Stimulated activated CD8-positive, alpha-beta memory T cell treated with anti-CD3 and anti-CD28 coated beads, Interleukin-15, amount 100 ng/mL, for 24 hours (primary cell): ENCODE results near the gene KLK2.

Source experiments
- DNase-seq: peaks from one replicate; pipeline ENCODE4 v3.0.0-alpha.2; 2020; ENCODE audit warnings: low read depth

KLK2 gene

DNA sequence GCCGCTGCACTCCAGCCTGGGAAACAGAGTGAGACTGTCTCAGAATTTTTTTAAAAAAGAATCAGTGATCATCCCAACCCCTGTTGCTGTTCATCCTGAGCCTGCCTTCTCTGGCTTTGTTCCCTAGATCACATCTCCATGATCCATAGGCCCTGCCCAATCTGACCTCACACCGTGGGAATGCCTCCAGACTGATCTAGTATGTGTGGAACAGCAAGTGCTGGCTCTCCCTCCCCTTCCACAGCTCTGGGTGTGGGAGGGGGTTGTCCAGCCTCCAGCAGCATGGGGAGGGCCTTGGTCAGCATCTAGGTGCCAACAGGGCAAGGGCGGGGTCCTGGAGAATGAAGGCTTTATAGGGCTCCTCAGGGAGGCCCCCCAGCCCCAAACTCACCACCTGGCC is at the start of gene KLK2:
Gene KLK2, plus strand, starts transcription at position 384 of the 400 bp plus-strand sequence. CDS start 35 bp downstream, outside the sequence.
- no peak for DNase-seq

DNA sequence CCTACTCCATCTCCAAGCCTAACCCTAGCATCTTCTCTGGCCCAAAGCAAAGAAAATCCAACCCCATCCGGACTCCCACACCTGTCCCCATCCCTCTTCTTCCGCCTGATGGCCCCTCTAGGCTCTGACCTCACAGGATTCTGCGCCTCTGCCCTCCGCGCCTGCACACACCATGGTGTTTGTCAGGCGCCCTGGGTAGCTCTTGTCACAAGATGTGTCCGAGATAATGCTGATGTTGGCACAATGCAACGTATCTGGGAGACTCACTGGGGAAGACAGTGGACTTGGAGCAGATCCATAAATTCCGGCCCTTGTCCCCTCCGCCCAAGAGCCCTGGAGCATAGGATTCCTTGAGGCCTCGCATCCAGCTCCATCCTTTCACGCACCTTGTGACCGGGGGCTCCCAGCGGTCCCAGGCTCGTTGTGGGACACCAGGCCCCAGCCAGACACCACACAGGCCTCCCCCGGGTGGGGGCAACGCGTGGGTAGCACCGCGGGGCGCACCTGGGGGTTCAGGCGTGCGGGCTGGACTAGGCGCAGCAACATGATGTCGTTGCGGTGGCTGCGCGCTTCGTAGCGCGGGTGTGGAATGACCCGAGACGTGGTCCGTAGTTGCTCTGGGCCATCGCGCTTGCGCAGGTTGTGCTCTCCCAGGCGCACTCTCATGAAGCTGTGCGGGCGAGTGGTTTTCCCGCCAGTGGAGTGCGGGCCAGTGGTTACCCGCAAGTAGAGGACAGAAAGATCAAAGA is 46.6 kb upstream of the KLK2 start:
- no peak for DNase-seq

DNA sequence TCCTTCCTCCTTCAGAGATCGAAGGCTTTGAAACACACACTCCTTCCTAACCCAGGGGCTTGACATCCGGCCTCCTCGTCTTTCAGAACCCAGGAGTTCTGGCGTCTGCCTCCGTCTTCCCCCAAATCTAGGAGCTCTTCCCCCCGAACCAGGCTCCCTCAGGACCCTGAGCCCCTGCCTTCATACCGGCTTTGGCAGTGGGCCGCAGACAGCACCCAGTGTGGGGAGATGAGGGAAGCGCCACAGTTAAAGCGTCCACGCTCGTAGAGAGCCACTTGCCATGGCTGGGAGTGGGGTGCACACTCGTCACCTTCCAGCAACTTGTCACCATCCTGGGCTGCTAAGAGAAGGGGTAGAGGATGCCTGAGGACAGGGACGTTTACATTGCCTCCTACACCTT is 45.8 kb upstream of the KLK2 start:
- no peak for DNase-seq

DNA sequence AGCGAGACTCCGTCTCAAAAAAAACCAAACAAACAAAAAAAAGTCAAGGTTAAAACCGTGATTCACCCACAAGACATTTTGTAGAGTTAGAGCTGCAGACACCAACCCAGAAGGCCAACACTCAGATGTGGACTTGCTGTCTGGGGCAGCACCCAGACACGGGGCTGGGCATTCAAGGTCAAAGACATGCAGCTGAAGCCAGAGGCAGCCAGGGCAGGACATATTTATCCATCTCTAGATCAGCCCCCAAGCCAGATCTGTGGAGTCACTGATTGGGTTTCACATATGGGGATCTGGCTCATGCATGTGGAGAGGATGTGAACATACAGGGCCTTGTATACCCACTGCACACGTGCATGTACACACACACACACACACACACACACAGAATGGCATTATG is 43.4 kb upstream of the KLK2 start:
- no peak for DNase-seq

DNA sequence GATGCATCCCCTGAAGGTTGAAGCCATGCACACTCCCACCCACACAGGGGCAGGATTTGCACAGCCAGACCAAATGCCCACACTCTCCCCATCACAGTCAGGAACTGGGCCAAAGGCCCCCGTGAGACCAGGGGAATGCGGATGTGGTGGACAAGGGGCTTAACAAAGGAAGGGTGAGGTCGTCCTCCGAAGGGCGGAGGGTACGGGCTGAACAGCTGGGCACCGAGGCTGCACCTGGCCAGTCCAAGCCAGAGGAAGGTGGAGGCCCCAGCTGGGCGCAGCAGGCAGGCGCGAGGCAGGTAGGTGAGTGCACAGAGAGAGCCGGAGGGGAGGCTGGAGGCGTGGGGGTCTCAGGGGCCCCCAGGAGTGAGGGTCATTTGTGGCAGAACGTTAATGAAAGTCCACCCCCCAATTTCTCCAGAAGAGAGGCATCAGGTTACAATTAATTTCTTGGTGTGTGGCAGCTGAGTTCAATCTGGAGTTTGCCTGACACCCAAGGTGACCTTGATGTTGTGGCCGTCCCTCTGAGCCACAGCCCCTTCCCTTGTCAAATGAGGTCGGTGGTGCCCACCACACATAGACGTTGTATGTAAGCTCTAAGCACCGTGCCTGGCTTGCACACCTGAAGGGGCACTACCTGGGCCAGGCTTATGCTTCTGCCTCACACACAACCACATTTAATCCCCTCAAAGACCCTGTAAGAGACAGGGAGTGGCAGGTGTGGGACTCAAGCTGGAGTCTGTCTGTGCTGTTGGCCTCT is 42.8 kb upstream of the KLK2 start:
- no peak for DNase-seq

DNA sequence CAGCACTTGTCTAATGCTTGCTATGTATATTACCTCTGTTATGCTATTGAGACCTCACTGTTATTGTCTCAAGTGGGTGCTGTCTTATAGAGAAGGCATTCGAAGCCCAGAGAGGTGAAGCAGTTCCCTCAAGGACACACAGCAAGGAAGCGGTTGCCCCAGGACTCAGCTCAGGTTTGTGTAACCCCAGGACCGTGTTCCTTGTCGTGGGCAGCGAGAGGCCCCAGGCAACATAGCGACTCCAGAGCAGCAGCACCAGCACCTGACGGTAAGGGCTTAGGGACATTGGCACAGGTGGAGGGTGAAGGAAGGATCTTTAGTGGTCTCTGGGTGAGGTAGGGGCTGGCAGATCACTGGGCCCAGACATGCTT is 42.2 kb upstream of the KLK2 start:
- DNase-seq = no peak

DNA sequence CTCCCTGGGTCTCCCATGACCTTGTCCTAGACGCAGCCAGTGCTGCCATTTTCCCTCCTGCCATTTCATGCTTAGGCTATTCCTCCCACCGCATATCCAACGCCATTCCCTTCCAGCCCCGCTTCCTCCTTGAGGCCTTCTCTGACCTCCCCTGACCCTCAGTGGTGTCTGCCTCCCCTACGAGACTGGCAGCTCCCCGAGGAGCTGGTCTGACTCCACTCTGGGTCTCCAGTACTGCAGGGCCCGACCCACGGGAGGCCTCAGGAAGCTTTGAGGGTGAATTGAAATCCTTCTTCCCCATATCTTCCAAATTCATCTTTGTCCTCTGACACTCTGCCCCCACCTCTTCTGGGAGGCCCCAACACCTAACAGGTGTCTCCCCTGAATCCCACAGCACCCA is 40.6 kb upstream of the KLK2 start:
- DNase-seq = no peak

DNA sequence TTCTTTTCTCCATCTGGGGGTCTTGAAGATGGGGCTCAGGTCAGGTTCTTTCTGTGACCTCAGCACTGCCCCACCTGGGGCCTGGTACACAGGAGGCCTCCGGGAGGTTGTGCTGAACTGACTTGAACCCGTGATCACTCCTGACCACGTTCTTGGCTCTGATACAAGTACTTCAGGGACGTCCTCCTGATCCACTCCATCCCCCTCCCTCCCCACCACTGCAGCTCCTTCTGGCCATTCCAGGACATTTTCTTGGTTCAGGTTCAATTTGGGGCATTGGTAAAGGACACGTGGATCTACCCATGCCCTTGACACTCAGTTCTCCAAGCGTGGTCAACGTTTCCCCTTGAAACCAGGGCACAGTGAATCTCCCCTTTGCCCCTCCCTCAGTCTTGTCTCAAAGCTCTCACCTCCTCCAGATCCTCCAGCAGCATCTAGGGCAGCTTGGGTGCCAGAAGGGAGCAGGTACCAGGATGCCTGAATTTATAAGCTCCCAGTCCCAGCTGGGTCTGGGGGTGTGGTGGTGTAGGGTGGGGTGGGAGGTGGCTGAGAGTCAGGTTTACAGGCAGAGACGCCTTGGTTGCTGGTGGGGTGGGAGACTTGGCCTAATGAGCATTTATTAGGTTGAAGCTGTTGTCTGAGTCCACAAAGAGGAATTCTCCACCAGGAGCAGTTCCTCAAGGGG is 40.0 kb upstream of the KLK2 start, which contains the start of gene KLK15:
Gene KLK15, minus strand, starts transcription at position 458 of the 685 bp plus-strand sequence. CDS start 2,082 bp downstream, outside the sequence.
- no peak for DNase-seq

DNA sequence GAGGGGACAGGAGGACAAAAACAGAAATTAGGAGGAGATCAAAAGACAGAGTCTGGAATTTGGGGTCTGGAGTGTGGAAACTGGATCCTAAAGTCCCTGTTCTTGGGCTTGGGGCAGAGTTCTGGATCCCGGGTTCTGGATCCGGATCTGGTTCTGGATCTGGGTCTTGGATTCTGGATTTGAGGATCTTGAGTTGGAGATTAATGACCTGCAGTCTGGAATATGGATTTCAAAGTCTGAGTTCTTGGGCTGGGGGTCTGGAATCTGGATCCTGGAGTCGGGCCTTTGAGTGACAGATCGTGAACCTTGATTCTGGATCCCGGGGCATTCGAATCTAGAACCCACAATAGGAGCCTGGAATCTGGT is 39.5 kb upstream of the KLK2 start:
- no peak for DNase-seq

DNA sequence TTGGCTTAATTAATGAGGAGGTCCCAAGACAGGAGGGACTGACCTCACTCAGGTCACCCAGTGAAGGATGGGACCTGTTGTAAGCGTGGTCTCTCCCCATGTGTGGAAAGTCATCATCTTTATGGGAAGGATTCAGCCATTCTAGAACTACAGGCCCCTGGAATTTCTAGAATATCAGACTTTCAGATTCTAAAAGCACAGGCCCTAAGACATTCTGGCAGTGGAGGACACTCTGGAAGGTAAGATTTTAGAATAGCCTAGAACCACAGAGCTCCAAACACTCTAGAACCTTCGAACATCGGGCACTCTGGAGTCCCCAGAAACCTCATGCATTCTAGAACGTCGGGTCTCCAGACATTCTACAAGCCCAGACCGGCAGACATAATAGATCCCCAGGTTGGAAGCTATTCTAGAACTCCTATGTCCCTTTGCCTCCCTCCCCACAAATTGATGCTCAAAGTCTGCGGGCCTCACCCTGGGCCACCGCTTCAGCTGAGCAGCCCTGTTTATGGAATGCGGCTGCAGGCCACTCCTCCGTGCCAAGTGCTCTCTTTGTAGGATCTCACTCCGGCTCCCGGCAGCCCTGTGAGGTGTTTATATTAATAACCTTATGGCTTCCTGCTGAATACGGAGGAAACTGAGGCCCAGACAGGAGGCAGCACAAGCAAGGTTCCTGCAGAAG is 38.0 kb upstream of the KLK2 start:
- no peak for DNase-seq

DNA sequence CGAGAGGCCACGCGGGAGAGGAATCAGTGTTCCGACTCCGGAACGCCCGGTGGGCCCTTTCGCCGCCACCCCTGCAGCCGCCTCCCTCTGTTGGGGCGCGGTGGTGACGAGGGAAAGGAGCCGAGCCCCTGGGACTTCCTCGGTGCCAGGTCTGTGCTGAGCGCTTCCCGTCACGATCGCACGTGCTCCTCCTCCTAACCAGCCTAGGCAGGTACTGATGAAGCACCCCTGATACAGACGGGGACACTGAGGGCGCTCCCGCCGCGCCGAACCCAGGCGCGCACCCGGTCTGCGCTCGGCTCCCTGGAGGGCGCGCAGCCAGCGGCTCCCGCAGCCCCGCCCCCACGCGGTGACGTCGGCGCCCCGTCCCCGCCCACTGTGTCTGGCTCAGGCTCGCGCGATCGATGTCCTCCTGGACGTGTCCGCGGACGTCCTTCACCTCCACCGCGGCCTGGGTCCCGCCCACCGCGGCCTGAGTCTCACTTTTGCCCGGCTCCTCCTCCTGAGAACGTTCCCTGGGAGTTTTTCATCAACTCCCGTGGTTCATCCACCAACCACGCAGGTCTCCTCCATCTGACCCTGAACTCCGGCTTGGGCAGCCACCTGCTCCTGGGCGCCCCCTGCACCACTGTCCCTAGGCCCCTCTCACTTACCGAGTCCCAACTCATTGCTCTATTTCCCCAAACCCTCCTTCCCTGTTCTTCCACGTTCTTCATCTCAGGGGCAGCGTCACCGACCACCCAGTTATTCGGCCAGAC is 37.3 kb upstream of the KLK2 start:
- peak; percentile 59 for DNase-seq

DNA sequence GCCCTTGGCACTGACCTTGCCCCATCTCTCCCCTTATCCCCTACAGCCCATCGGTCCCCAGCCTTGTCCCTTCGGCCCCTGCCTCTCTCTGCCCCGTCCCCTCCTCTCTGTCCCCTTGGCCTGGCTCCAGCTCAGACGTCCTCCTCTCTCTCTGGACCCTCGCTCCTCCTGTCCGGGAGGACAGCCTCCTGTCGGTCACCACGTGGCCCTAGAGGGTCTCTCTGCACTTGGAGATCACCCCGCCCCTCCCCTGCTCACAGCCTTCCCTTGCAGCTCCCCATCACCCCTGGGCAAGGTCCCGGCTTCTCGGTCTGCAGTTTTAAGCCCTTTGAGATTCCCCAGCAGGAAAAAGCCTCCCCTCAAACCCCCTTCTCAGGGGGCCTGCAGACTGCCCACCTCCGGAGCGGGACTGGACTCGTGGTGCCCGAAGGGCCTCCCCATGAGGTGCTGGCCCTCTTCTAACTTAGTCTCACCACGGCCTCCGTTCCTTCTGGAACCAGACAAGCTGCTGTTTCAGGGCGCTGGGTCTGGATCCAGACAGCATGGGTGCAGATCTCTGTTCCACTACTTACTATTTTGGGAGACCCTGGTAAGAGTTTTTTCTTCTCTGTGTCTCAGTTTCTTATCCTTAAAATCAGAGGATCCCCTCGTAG is 36.6 kb upstream of the KLK2 start:
- no peak for DNase-seq

DNA sequence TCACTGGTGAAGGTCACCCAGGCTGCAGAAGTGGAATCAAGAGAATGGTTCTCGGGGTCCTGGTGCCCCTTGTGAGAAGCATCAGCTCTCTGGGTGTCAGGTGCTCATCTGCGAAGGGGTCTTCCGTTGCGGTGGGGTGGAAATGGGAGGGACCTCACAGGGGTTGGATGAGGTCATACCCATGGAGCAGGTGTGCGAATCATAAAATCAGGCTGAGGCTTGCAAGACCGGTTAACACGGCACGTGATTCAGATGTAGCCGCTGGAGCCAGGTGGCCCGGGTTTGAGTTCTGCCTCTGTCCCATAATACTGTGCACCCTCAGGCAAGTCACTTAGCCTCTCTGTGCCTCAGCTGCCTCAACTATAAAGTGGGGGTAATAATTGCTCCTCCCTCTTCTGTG is 35.9 kb upstream of the KLK2 start:
- no peak for DNase-seq

DNA sequence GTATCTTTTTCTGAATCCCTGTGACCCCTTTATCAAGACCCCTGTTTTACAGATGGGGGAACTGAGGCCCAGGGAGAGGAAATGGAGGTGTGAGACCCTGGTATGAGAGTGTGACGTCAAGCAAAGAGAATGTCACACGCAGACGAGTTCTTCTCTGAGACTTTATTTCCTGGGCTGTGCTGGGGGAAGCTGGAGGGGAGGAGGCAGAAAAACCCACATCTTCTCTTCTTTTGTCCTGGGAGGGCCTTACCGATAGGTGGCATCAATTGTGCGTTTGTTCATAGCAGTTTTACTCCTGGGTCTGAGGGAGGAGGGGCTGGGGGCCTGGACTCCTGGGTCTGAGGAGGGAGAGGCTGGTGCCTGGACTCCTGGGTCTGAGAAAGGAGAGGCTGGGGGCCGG is 35.0 kb upstream of the KLK2 start:
- no peak for DNase-seq

DNA sequence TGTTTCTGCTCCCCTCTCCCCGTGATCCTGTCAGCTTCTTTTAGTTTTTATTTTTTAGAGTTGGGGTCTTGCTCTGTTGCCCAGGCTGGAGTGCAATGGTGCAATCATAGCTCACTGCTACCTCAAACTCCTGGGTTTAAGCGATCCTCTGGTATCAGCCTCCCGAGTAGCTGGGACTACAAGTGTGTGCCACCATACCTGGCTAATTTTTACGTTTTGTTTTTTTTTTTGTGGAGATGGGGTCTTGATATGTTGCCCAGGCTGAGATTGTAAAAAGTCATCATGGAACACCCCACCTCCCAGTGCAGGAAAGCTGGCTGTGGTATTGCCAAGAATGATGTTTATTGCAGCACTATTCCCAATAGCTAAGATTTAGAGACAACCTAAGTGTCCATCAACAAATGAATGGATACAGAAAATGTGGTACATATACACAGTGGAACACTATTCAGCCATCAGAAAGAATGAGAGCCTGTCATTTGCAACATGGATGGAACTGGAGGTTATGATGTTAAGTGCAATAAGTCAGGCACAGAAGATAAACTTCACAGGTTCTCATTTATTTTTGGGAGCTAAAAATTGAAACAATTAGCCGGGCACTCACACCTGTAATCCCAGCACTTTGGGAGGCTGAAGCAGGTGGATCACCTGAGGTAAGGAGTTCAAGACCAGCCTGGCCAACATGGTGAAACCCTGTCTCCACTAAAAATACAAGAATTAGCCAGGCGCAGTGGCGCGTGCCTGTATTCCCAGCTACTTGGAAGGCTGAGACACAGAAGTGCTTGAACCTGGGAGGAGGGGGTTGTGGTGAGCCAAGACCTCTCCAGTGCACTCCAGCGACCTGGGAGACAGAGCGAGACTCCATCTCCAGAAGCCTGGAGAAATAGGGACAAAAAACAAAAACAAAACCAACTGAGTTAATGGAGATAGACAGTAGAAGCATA is 33.3 kb upstream of the KLK2 start:
- DNase-seq = no peak

DNA sequence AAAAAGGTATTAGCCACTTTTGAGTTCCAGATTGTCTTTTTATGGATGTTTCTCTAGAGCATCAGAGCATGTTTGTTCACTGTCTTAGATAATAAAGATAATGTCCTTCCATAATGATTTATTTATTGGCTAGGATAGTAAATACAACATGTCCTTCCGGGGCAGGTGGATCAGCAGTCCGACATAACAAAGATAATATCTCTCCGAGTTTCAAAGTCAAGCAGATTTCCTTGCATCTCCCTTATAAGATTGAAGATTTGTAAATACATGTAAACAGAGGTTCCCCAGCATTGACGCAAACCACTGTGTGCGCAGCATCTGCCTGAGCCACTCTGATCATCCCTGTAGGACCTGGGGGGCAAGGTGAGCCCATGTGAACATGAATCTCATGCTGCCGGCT is 31.1 kb upstream of the KLK2 start:
- DNase-seq = no peak

DNA sequence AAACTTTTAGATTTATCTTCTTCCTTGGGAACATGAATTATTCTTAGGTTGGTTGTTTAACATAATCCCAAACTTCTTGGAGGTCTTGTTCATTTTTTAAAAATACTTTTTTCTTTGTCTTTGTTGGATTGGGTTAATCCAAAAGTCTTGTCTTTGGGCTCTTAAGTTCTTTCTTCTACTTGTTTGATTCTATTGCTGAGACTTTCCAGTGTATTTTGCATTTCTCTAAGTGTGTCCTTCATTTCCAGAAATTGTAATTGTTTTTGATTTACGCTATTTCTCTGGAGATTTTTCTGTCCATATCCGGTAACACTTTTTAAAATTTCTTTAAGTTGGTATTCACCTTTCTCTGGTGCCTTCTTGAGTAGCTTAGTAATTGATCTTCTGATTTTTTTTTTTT is 30.0 kb upstream of the KLK2 start:
- no peak for DNase-seq

DNA sequence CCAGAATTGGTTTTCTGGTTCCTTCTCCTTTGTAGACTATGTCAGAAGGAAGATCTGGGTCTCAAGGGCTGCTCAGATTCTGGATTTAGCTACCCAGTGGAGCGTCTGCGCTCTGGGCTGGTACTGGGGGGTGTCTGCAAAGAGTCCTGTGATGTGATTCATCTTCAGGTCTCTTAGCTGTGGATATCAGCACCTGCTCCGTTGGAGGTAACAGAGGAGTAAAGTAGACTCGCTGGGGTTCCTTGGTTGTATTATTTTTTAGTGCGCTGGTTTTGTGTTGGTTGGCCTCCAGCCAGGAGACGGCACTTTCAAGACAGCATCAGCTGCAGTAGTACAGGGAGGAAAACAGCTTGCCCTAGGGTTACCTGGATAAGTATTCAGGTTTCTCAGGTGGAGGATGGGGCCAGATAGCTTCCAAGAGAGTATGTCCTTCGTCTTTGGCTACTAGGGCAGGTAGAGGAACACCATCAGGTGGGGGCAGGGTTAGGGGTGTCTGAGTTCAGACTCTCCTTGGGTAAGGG is 29.5 kb upstream of the KLK2 start:
- DNase-seq = no peak

DNA sequence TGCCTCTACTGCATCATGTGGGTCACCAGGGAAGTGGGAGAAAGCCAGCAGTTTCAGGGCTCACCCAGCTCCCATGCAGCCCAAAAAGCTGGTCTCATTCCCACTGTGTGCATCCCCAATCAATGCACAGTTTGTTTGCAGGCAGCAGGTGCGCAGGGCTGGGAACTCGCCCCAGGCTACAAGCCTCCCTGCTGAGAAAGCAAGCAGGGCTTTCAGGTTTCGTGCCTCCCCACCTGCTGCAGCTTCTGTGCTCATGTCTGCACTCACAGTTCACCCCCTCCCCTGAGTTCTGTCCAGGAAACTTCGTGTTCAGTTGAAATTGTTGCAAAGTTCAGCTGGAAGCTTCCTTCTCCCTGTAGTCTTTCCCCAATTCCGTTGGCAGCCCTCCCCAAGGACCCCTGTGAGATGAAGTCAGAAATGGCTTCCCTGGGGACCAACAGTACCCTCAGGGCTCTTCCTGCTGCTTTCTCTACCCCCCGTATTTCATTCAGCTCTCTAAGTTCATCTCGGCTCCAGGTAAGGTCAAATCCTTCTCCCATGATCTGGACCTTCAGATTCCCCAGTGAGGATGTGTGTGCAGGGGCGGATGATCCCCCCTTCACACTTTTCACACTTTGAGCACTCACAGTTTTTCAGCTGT is 28.8 kb upstream of the KLK2 start:
- no peak for DNase-seq
